Measurements from ENCODE around the gene CDH16.
"Not testable (repeated sequence)": the region's sequence is repeated elsewhere in the genome, so short reads cannot be mapped to it uniquely, and the experiment has no call there.

The CDH16 gene

DNA sequence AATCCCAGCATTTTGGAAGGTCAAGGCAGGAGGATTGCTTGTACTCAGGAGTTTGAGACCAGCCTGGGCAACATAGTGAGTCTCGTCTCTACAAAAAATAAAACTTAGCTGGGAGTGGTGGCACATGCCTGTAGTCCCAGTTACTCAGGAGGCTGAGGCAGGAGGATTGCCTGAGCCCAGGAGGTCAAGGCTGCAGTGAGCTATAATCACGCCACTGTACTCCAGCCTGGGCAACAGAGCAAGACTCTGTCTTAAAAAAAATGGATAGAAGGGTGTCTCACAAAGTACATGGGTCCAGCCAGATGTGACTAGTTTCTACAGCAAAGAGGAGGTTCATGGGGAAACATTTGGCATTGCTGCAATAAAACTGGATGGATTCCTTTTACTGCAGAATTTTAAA is 47.3 kb downstream of the CDH16 start:
- not testable (repeated sequence) for DNase-seq (ENCODE audit: low spot score)

DNA sequence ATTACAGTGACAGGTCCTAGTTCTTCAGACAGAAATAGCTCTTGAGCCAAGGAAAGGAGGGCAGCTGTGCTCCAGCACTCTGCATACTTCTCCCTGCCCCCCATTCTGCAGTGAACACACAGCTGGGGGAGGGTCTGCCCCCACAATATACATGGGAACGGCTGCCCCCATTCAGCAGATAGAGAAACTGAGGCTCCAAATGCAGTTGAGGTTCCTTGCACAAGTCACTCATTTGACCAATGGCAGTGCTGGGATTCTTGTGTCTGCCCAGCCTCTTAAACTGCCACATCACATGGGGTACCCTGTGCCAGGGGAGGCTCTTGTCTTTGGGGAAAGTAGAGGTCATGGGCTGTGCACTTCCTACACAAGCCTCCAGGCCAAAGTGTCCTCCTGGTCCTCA is 49.3 kb downstream of the CDH16 start:
- DNase-seq (ENCODE audit: low spot score) = no peak

DNA sequence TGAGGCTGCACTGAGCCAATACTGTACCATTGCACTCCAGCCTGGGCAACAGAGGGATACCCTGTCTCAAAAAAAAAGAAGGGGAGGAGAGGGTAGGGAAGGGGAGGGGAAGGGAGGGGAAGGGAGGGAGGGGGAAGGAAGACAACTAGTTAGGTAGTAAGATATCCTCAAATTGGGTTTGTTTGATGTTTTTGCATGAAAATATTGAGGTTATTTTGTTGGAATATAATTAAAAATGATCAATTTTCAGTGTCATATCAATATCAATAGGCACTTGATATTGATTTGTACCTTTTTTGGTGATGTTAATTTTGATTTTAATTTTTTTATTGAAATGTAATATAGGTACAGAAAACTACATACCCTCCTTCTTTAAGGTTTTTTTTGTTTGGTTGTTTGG is 55.0 kb downstream of the CDH16 start:
- no peak for DNase-seq (ENCODE audit: low spot score)

DNA sequence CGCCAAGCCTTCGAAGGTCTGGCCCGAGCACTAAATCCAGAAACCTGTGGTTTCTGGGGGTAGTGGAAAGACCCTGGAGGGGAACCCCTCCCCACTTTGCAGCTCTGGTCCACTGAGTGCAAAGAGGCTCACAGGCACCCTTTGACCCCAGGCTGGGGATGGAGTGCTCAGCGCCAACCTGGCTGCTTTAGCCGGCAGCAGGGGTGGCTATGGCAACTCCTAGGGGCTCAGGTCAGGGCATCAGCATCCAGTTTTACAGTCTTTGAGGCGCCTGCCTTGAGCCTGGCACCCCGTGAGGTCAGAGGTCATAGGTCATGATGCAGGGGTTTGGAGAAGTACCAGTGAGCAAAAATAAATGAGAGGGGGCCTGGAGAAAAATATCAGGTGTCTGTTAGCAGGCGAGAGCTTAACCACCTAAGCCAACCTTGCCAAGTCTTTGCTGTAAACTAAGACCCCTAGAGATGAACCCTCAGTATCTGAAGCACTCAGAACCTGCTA is 56.6 kb downstream of the CDH16 start:
- no peak for DNase-seq (ENCODE audit: low spot score)

DNA sequence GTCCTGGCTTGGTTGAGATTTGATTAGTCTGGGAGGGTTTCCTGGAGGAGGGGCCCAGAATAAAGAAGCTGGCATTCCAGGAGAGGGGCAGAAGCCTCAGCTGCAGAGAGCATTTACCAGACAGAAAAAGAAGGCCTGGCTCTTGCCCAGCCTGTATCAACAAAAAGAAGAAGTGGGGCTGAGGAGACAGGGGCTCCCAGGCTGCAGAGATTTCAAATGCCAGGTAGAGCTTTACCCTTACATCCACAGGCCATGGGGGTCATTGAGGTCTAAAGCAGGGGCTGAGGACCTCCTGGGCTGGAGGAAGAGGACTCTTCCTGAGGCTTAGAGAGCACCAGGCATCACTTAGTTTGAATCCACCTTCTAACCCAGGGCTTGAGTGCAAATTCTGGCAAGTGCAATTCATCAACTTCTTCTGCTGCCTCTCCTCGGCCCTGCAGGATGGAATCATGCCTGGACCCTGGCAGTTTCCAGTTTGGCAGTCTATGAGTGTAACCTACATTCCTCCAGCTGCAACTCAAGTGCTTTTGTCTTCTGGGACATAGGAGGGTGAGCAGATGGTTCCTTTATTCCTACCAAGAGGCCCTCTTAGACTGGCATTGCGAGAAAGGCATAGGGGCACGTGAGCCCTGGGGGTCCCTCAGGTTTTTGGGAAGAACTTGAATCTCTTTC is 59.2 kb downstream of the CDH16 start:
- DNase-seq (ENCODE audit: low spot score) = no peak

DNA sequence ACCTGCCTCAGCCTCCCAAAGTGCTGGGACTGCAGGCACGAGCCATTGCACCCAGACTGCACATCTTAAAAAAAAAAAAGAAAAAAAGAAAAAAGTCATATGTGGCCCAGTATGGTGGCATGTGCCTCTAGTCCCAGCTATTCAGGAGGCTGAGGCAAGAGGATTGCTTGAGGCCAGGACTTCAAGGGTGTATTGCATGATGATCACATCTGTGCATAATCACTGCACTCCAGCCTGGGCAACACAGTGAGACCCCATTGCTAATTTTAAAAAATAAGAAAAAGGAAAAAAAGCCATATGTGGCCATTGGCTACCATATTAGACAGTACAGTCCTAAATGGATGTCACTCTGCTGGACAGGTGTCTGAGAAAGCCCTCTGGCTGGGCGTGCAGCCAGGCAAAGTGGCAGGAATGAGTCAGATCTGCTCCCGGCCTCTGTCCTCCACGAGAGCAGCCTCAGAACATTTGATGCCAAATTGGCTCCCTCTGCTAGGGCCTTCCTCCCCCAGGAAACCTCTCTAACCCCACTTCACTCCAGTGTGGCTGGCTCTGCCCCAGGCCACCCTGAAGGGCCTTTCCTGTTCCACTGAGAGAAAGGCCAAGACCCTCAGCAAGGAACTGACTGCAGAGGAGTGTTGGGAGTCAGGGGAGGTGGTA is 59.8 kb downstream of the CDH16 start:
- DNase-seq (ENCODE audit: low spot score) = no peak

Data from ecto neural progenitor cell (in vitro differentiated cells).